ENCODE measurements around the gene TICAM1. TPM values are rescaled to one million over a fixed set of nuclear protein-coding genes. Genes with fewer than 3 reads are reported as not detected.

Gene TICAM1
- total RNA-seq, 6 experiments from 2014 or later: 16.4 to 21.6 (median 18.4) TPM

DNA sequence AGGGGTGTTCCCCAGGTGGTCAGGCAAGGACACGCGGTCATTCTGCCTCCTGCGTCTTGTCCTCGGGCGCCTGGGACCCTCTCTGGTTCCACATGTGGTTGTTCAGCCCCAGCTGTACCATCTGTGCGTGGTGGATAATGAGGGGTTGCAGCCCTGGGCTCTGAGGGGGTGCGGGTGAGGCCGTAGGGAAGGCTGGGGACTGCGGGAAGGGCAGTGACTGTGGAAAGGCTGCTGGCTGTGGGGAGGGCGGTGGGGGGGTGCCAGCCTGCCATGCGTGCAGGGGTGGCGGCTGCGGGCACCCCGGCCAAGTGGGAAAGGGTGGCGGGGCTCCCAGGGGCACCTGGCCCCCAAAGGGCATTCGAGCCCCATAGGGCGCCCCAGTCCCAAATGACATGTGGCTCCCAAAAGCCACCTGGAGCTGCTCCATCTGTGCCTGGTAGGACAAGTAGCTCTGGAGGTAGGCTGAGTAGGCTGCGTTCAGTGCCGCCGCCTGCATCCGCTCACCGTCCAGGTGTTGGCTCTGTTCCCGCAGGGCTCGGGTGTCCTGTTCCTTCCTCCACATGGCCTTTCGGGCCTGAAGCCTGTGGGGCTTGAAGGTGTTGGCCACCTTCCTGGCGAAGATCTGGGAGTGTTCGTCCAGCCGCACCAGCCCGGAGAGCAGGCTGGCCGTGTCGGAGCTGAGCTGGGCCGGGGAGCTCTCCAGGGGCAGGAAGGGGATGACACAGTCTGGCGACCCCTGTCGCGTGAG is 15.1 kb downstream of the TICAM1 start:
- TF ChIP-seq, protein P1, sequence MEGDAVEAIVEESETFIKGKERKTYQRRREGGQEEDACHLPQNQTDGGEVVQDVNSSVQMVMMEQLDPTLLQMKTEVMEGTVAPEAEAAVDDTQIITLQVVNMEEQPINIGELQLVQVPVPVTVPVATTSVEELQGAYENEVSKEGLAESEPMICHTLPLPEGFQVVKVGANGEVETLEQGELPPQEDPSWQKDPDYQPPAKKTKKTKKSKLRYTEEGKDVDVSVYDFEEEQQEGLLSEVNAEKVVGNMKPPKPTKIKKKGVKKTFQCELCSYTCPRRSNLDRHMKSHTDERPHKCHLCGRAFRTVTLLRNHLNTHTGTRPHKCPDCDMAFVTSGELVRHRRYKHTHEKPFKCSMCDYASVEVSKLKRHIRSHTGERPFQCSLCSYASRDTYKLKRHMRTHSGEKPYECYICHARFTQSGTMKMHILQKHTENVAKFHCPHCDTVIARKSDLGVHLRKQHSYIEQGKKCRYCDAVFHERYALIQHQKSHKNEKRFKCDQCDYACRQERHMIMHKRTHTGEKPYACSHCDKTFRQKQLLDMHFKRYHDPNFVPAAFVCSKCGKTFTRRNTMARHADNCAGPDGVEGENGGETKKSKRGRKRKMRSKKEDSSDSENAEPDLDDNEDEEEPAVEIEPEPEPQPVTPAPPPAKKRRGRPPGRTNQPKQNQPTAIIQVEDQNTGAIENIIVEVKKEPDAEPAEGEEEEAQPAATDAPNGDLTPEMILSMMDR (IDR thresholded peaks at IDR 0.05): no peak
- Mint-ChIP-seq H3K9me3 (peaks cover 10% of the 10 kb centered on the region), H3K4me3 (no peak overlapping the region), H3K27me3 (ENCODE audit: insufficient read depth) (peaks cover 9% of the 10 kb centered on the region), H3K4me1 (ENCODE audit: low read depth) (peaks cover 35% of the 10 kb centered on the region), H3K27ac (no peak overlapping the region), H3K36me3 (ENCODE audit: low read depth) (peaks cover 46% of the 10 kb centered on the region)
- no peak for DNase-seq

DNA sequence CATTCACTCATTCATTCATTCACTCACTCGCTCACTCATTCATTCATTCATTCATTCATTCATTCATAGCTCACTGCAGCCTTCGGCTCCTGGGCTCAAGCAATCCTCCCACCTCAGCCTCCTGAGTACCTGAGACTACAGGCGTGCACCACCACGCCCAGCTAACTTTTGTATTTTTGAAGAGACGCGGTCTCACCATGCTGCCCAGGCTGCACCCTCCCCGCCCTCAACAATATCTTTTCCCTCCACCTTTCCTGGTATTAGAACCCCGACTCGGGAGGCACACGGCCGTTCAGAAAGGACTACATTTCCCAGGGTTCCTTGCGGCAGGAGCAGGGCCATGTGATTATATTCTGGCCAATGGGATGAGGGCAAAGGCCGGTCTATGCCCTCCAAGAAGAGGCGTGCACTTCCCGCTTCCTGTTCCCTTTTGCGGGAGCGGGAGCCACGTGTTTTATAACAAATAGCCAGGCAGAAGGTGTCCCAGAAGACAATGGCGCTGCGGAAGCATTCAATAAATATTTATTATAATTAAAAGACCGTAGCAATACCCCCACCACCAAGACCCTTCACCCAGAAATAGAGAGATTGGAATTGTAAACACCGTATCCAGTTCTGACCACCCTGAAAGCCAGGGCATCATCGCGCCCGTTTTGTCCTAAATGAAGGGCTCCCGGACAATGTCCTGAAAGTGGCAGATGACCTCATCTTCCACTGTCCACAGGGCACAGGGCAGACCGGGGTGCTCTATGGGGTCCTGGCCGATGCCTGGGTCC is 15.9 kb downstream of the TICAM1 start:
- peak; percentile 86 for DNase-seq
- Mint-ChIP-seq H3K9me3 (peaks cover 10% of the 10 kb centered on the region), H3K4me3 (peak overlapping the region; percentile 74)

DNA sequence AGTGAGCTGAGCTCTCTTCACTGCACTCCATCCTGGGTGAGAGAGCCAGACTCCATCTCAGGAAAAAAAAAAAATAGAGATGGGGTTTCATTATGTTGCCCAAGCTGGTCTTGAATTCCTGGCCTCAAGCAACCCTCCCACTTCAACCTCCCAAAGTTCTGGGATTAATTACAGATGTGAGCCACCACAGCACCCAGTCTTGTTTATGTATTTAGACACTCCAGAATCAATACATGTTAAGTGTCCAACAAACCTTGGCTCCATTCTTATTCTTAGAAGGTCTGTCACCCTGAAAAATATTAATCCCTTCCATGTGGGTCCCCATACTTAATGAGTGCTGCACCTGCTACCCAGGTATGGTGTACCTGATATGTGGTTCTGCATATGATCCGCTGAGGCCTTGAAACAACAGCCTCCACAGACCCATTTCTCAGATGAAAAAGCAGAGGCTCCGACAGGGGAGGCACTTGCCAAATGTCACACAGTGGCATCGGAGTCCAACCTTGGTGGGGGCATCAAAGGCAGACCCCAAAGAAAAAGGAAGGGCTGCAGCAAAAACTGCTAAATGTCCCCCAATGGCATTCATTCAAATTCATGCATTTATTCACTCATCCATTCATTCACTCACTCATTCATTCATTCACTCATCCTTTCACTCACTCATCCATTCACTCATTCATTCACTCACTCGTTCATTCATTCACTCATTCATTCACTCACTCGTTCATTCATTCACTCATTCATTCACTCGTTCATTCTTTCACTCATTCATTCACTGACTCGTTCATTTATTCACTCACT is 16.7 kb downstream of the TICAM1 start:
- peak; percentile 62 for DNase-seq
- H3K27ac Mint-ChIP-seq: peak overlapping the region; percentile 84

More for the DNA sequence above, 15.9 kb downstream of the TICAM1 start:
- Mint-ChIP-seq H3K4me1 (ENCODE audit: low read depth) (peaks cover 37% of the 10 kb centered on the region), H3K27ac (peak overlapping the region; percentile 84), H3K36me3 (ENCODE audit: low read depth) (peaks cover 43% of the 10 kb centered on the region), H3K27me3 (ENCODE audit: insufficient read depth) (peaks cover 9% of the 10 kb centered on the region)
- TF ChIP-seq, protein P1 (IDR thresholded peaks at IDR 0.05): no peak

DNA sequence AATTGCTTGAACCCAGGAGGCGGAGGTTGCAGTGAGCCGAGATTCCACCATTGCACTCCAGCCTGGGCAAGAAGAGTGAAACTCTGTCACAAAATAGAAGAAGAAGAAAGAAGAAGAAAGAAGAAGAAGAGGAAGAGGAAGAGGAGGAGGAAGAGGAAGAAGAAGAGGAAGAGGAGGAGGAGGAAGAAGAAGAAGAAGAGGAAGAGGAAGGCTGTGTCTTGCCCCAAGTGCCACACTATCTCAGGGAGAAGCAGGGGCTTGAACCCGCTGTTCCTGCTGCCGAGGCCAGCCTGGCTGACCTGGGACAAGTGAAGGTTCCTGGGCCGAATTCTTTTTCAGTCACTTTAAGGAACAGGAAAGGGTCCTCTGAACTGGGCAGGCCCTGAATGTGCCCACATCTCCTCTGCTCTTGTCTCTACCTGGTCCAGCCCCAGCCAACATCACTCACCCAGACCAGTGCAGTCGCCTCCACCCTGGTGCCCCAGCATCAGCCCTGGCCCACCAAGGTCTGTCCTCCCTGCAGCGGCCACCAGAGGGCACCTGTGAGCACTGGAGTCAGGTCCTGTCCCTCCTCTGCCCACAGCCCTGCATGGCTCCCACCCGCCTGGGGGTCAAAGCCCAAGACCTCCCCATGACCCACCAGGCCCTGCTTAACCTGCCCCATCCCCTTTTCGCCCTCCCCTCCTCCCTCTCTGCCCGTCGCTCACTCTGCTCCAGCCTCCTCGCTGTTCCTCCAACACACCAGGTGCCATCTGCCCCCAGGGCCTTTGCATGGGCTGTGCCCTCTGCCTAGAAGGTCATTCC is 20.0 kb downstream of the TICAM1 start:
- peak; percentile 48 for DNase-seq
- TF ChIP-seq, protein P1 (IDR thresholded peaks at IDR 0.05): peak; percentile 90
- Mint-ChIP-seq H3K27me3 (ENCODE audit: insufficient read depth) (peaks cover 11% of the 10 kb centered on the region), H3K4me3 (peak overlapping the region; percentile 67), H3K36me3 (ENCODE audit: low read depth) (peaks cover 18% of the 10 kb centered on the region), H3K4me1 (ENCODE audit: low read depth) (peaks cover 43% of the 10 kb centered on the region), H3K27ac (peak overlapping the region; percentile 99), H3K9me3 (peaks cover 10% of the 10 kb centered on the region)

More for the DNA sequence above, 16.7 kb downstream of the TICAM1 start:
- peaks cover 41% of the 10 kb centered on the region for H3K36me3 Mint-ChIP-seq (ENCODE audit: low read depth)
- peaks cover 10% of the 10 kb centered on the region for H3K9me3 Mint-ChIP-seq
- H3K4me1 Mint-ChIP-seq (ENCODE audit: low read depth): peaks cover 39% of the 10 kb centered on the region
- TF ChIP-seq, protein P1 (IDR thresholded peaks at IDR 0.05): no peak
- H3K4me3 Mint-ChIP-seq: peak overlapping the region; percentile 74
- peaks cover 9% of the 10 kb centered on the region for H3K27me3 Mint-ChIP-seq (ENCODE audit: insufficient read depth)

DNA sequence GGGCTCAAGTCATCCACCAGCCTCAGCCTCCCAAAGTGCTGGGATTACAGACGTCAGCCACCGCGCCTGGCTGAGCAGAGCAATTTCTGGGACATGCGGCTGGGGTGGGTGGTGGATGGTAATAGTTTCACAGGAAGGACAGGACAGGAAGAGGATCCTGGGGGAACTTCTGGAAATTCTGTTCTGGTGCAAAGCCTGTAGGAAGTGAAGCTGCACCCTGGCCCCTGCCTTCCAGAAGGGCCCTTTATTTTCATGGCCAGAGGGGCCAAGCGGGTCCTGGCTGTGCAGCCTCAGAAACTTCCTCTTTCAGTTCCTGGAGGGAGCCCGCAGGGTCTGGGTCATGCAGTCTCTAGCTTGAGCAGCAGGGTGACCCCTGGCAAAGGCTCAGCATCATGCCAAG is 24.3 kb downstream of the TICAM1 start:
- Mint-ChIP-seq H3K27ac (no peak overlapping the region), H3K4me1 (ENCODE audit: low read depth) (peaks cover 15% of the 10 kb centered on the region), H3K27me3 (ENCODE audit: insufficient read depth) (peaks cover 2% of the 10 kb centered on the region), H3K9me3 (no peaks in the 10 kb centered on the region), H3K36me3 (ENCODE audit: low read depth) (no peaks in the 10 kb centered on the region), H3K4me3 (no peak overlapping the region)
- TF ChIP-seq, protein P1 (IDR thresholded peaks at IDR 0.05): no peak
- DNase-seq: no peak
